ENCODE data around the gene ESYT2.

ESYT2 gene

DNA sequence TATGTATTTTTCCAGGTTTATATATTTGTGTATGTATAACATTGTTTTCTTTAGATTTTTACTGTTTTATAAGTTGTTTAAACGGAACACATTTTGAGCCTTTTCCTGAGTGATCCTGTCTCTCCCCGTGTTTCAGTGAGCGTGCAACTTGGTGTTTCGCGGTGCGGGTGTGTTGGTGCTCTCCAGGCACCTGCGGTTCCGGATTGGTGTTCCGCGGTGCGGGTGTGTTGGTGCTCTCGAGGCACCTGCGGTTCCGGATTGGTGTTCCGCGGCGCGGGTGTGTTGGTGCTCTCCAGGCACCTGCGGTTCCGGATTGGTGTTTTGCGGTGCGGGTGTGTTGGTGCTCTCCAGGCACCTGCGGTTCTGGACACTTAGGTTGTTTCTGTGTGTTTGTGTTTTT lies 47.7 kb upstream of the ESYT2 start:
- peaks cover 1 to 78% of the 10 kb centered on the region in 2 experiments; a peak in 2 of 3 replicates for H3K36me3 ChIP-seq (ENCODE audit: control insufficient read depth in 2 of 2, insufficient read depth in 1 of 2, low read length in 2 of 2)
- TF ChIP-seq, protein P1, sequence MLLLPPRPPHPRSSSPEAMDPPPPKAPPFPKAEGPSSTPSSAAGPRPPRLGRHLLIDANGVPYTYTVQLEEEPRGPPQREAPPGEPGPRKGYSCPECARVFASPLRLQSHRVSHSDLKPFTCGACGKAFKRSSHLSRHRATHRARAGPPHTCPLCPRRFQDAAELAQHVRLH (tag by site-specific recombination; IDR thresholded peaks at IDR 0.05), result no peak
- TF ChIP-seq, protein P2, sequence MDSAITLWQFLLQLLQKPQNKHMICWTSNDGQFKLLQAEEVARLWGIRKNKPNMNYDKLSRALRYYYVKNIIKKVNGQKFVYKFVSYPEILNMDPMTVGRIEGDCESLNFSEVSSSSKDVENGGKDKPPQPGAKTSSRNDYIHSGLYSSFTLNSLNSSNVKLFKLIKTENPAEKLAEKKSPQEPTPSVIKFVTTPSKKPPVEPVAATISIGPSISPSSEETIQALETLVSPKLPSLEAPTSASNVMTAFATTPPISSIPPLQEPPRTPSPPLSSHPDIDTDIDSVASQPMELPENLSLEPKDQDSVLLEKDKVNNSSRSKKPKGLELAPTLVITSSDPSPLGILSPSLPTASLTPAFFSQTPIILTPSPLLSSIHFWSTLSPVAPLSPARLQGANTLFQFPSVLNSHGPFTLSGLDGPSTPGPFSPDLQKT (IDR thresholded peaks at IDR 0.05; ENCODE audit: borderline replicate concordance, low read depth, low read length), result no peak
- TF ChIP-seq ZNF658 (tag by site-specific recombination; IDR thresholded peaks at IDR 0.05) (no peak), ZNF830 (tag by site-specific recombination; IDR thresholded peaks at IDR 0.05; ENCODE audit: low read depth) (no peak), ZNF335 (tag by site-specific recombination; conservative IDR thresholded peaks at IDR 0.05) (no peak), ZNF423 (tag by site-specific recombination; IDR thresholded peaks at IDR 0.05) (no peak), YY1 (tag by site-specific recombination; IDR thresholded peaks at IDR 0.05) (no peak), SP3 (tag by site-specific recombination; IDR thresholded peaks at IDR 0.05) (no peak), ZNF777 (tag by site-specific recombination; IDR thresholded peaks at IDR 0.05; ENCODE audit: borderline replicate concordance) (no peak), KLF10 (tag by site-specific recombination; IDR thresholded peaks at IDR 0.05) (no peak), ZNF544 (tag by site-specific recombination; IDR thresholded peaks at IDR 0.05) (no peak), ZNF670 (tag by site-specific recombination; IDR thresholded peaks at IDR 0.05; ENCODE audit: low read depth) (no peak), SCRT1 (tag by site-specific recombination; IDR thresholded peaks at IDR 0.05; ENCODE audit: borderline replicate concordance) (no peak), REPIN1 (tag by site-specific recombination; IDR thresholded peaks at IDR 0.05; ENCODE audit: low read depth) (no peak), ZNF16 (tag by site-specific recombination; IDR thresholded peaks at IDR 0.05; ENCODE audit: low read depth) (no peak), ZNF280C (tag by site-specific recombination; IDR thresholded peaks at IDR 0.05) (no peak), ZNF654 (tag by site-specific recombination; IDR thresholded peaks at IDR 0.05; ENCODE audit: low read depth) (no peak)
- TF ChIP-seq, protein P3, sequence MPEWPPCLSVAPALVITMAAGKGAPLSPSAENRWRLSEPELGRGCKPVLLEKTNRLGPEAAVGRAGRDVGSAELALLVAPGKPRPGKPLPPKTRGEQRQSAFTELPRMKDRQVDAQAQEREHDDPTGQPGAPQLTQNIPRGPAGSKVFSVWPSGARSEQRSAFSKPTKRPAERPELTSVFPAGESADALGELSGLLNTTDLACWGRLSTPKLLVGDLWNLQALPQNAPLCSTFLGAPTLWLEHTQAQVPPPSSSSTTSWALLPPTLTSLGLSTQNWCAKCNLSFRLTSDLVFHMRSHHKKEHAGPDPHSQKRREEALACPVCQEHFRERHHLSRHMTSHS (tag by site-specific recombination; IDR thresholded peaks at IDR 0.05), result no peak
- TF ChIP-seq, protein P4, sequence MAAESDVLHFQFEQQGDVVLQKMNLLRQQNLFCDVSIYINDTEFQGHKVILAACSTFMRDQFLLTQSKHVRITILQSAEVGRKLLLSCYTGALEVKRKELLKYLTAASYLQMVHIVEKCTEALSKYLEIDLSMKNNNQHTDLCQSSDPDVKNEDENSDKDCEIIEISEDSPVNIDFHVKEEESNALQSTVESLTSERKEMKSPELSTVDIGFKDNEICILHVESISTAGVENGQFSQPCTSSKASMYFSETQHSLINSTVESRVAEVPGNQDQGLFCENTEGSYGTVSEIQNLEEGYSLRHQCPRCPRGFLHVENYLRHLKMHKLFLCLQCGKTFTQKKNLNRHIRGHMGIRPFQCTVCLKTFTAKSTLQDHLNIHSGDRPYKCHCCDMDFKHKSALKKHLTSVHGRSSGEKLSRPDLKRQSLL (tag by site-specific recombination; IDR thresholded peaks at IDR 0.05), result no peak
- TF ChIP-seq, protein P5, sequence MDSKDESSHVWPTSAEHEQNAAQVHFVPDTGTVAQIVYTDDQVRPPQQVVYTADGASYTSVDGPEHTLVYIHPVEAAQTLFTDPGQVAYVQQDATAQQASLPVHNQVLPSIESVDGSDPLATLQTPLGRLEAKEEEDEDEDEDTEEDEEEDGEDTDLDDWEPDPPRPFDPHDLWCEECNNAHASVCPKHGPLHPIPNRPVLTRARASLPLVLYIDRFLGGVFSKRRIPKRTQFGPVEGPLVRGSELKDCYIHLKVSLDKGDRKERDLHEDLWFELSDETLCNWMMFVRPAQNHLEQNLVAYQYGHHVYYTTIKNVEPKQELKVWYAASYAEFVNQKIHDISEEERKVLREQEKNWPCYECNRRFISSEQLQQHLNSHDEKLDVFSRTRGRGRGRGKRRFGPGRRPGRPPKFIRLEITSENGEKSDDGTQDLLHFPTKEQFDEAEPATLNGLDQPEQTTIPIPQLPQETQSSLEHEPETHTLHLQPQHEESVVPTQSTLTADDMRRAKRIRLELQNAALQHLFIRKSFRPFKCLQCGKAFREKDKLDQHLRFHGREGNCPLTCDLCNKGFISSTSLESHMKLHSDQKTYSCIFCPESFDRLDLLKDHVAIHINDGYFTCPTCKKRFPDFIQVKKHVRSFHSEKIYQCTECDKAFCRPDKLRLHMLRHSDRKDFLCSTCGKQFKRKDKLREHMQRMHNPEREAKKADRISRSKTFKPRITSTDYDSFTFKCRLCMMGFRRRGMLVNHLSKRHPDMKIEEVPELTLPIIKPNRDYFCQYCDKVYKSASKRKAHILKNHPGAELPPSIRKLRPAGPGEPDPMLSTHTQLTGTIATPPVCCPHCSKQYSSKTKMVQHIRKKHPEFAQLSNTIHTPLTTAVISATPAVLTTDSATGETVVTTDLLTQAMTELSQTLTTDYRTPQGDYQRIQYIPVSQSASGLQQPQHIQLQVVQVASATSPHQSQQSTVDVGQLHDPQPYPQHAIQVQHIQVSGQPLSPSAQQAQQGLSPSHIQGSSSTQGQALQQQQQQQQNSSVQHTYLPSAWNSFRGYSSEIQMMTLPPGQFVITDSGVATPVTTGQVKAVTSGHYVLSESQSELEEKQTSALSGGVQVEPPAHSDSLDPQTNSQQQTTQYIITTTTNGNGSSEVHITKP (tag by site-specific recombination; IDR thresholded peaks at IDR 0.05), result no peak
- ChIA-PET CTCF (no interaction called here), POLR2A (no interaction called here)
- no peaks in the 10 kb centered on the region for H3K9me3 ChIP-seq (ENCODE audit: control insufficient read depth, insufficient read depth, low read depth, low read length)
- H3K4me1 ChIP-seq (ENCODE audit: control insufficient read depth, insufficient read depth, low read length), result no peaks in the 10 kb centered on the region
- no peak overlapping the region for H3K27ac ChIP-seq (ENCODE audit: extremely low read depth, low read depth, low read length)
- H3K4me3 ChIP-seq (ENCODE audit: low read depth, low read length), result no peak overlapping the region
